NCI-H187 treated with DMSO at 0.1 percent for 48 hours (cell line): ENCODE measurements around the gene MAP3K1.
A peak's percentile ranks its signal among the peaks of the same experiment; 100 is the strongest.
"Not testable (repeated sequence)": the region's sequence is repeated elsewhere in the genome, so short reads cannot be mapped to it uniquely, and the experiment has no call there.

ENCODE experiments used
- DNase-seq: peaks from one replicate; lab custom pipeline; 2025; lab: John Stamatoyannopoulos, UW

MAP3K1 gene

GRCh38 chr5:56816546-56817081, 1.3 kb downstream of the MAP3K1 start:
- DNase-seq: no peak

GRCh38 chr5:56817263-56818014, 2.1 kb downstream of the MAP3K1 start:
- DNase-seq: no peak

GRCh38 chr5:56818450-56819037, 3.2 kb downstream of the MAP3K1 start:
- no peak for DNase-seq

- no peak for DNase-seq
These were observed 3.9 kb downstream of the MAP3K1 start for GRCh38 chr5:56819060-56819881.

- not testable (repeated sequence) for DNase-seq
These were observed 6.5 kb downstream of the MAP3K1 start for GRCh38 chr5:56821868-56822267.

GRCh38 chr5:56822981-56823380, 7.6 kb downstream of the MAP3K1 start:
- no peak for DNase-seq

- no peak for DNase-seq
These were observed 8.7 kb downstream of the MAP3K1 start for GRCh38 chr5:56824019-56824418.

- DNase-seq: no peak
These were observed 10.0 kb downstream of the MAP3K1 start for GRCh38 chr5:56825222-56825824.

GRCh38 chr5:56827049-56827448, 11.7 kb downstream of the MAP3K1 start:
- DNase-seq: no peak

- DNase-seq: no peak
These were observed 12.6 kb downstream of the MAP3K1 start for GRCh38 chr5:56827924-56828323.

- DNase-seq: no peak
These were observed 14.0 kb downstream of the MAP3K1 start for GRCh38 chr5:56829137-56829908.

- no peak for DNase-seq
These were observed 16.4 kb downstream of the MAP3K1 start for GRCh38 chr5:56831773-56832172.

GRCh38 chr5:56833325-56833724, 18.0 kb downstream of the MAP3K1 start:
- DNase-seq: peak; percentile 36

GRCh38 chr5:56837381-56837780, 22.0 kb downstream of the MAP3K1 start:
- DNase-seq: no peak

GRCh38 chr5:56837956-56838355, 22.6 kb downstream of the MAP3K1 start:
- no peak for DNase-seq

GRCh38 chr5:56838409-56839039, 23.2 kb downstream of the MAP3K1 start:
- no peak for DNase-seq

- DNase-seq: no peak
These were observed 23.7 kb downstream of the MAP3K1 start for GRCh38 chr5:56839062-56839461.

GRCh38 chr5:56840597-56840996, 25.2 kb downstream of the MAP3K1 start:
- no peak for DNase-seq

- no peak for DNase-seq
These were observed 29.9 kb downstream of the MAP3K1 start for GRCh38 chr5:56845277-56845676.

GRCh38 chr5:56845904-56846480, 30.6 kb downstream of the MAP3K1 start:
- no peak for DNase-seq

- no peak for DNase-seq
These were observed 32.9 kb downstream of the MAP3K1 start for GRCh38 chr5:56848206-56848605.
